HepG2 (cell line): ENCODE measurements around the gene FAM229A. TPM values are rescaled to one million over a fixed set of nuclear protein-coding genes. Genes with fewer than 3 reads are reported as not detected.

Source experiments
- ARNT2 ChIP-seq: sonication (generic); formaldehyde crosslinking; IDR thresholded peaks from 2 replicates; pipeline ENCODE4 v1.8.0; 2022; ENCODE audit warnings: mild to moderate bottlenecking, low read depth, missing genetic modification reagents, moderate library complexity
- ATF1 ChIP-seq: IDR thresholded peaks from 2 replicates; pipeline ENCODE4 v1.6.1; 2016; ENCODE audit warnings: mild to moderate bottlenecking, control low read depth
- DNMT3B ChIP-seq: conservative IDR thresholded peaks from 2 replicates; pipeline ENCODE4 v1.6.1; 2016; ENCODE audit warnings: missing biosample characterization, control low read depth
- HNRNPH1 ChIP-seq: fragments of 200-400 bp; formaldehyde crosslinking; optimal IDR thresholded peaks from 2 replicates; pipeline ENCODE3; 2017; ENCODE audit warnings: mild to moderate bottlenecking, low read depth, low read length
- KLF12 ChIP-seq: sonication (generic); formaldehyde crosslinking; IDR thresholded peaks from 2 replicates; pipeline ENCODE4 v1.4.0; 2020; ENCODE audit warnings: missing genetic modification reagents, borderline replicate concordance
- MTF2 ChIP-seq: sonication (generic); formaldehyde crosslinking; IDR thresholded peaks from 2 replicates; pipeline ENCODE4 v1.5.0; 2020; ENCODE audit warnings: missing genetic modification reagents, borderline replicate concordance
- NCOA2 ChIP-seq: sonication (generic); formaldehyde crosslinking; IDR thresholded peaks from 2 replicates; pipeline ENCODE4 v1.8.0; 2022; ENCODE audit warnings: inconsistent platforms
- RBFOX2 ChIP-seq: fragments of 200-400 bp; formaldehyde crosslinking; IDR thresholded peaks from 2 replicates; pipeline ENCODE4 v1.6.1; 2017; ENCODE audit warnings: low read depth, mild to moderate bottlenecking, low read length
- REL ChIP-seq: sonication (generic); formaldehyde crosslinking; conservative IDR thresholded peaks from 2 replicates; pipeline ENCODE4 v1.8.0; 2022; ENCODE audit warnings: mild to moderate bottlenecking, missing genetic modification reagents, moderate library complexity
- RORA ChIP-seq: sonication (generic); formaldehyde crosslinking; IDR thresholded peaks from 2 replicates; pipeline ENCODE4 v1.5.0; 2020; ENCODE audit warnings: mild to moderate bottlenecking, missing genetic modification reagents, moderate library complexity
- SATB2 ChIP-seq: sonication (generic); formaldehyde crosslinking; IDR thresholded peaks from 2 replicates; pipeline ENCODE4 v1.5.0; 2020; ENCODE audit warnings: missing genetic modification reagents
- TAF1 ChIP-seq: sonication (generic); formaldehyde crosslinking; IDR thresholded peaks from 2 replicates; pipeline ENCODE4 v1.4.0; 2020; ENCODE audit warnings: missing genetic modification reagents
- ZFAT ChIP-seq: sonication (generic); formaldehyde crosslinking; conservative IDR thresholded peaks from 2 replicates; pipeline ENCODE4 v1.8.1; 2023; ENCODE audit warnings: missing genetic modification reagents, inconsistent platforms
- polyA plus RNA-seq, 8 experiments: library from polyadenylated mRNA; depleted of rRNA in 3 of 8; stranded (reverse) in 7 of 8; unstranded in 1 of 8; fragments of >200 nt; fragmentation: Illumina TruSeq in 4 of 8; extraction: Trizol in 4 of 8; gene quantifications; 2 replicates each; pipeline versions ENCODE4 v1.2.1 to v1.2.3, GENCODE V29; 2011 to 2016; ENCODE audit warnings: low read depth in 4 of 8, missing spikeins in 1 of 8, mixed read lengths in 1 of 8; ENCODE audit not compliant: insufficient read depth in 1 of 8
- total RNA-seq, 5 experiments: library from RNA; depleted of rRNA; stranded (reverse); fragments of >200 nt; fragmentation: Illumina TruSeq; extraction: Trizol; gene quantifications; 2 replicates each; pipeline ENCODE4 v1.2.3, GENCODE V29; 2016; ENCODE audit warnings: low read depth in 1 of 5
- TF ChIP-seq, protein P1 (sequence below): sonication (generic); formaldehyde crosslinking; conservative IDR thresholded peaks from 2 replicates; pipeline ENCODE4 v1.4.0; 2020; ENCODE audit warnings: missing genetic modification reagents
- TF ChIP-seq, protein P2 (sequence below): sonication (generic); formaldehyde crosslinking; IDR thresholded peaks from 2 replicates; pipeline ENCODE4 v1.8.1; 2023; ENCODE audit warnings: missing genetic modification reagents, mild to moderate bottlenecking, borderline replicate concordance
- TF ChIP-seq, protein P3 (sequence below), 2 experiments: fragments of 450-650 bp in 1 of 2; sonication (generic) in 1 of 2; formaldehyde crosslinking; IDR thresholded peaks; 2 replicates each; pipeline versions ENCODE4 v1.5.0 to v1.8.0; 2020 to 2022; ENCODE audit warnings: mild to moderate bottlenecking in 1 of 2, missing genetic modification reagents in 1 of 2
- TF ChIP-seq, protein P4 (sequence below): sonication (generic); formaldehyde crosslinking; IDR thresholded peaks from 2 replicates; pipeline ENCODE4 v1.5.0; 2020; ENCODE audit warnings: mild to moderate bottlenecking, missing genetic modification reagents
- TF ChIP-seq, protein P5 (sequence below): sonication (generic); formaldehyde crosslinking; IDR thresholded peaks from 2 replicates; pipeline ENCODE4 v1.5.1; 2020; ENCODE audit warnings: mild to moderate bottlenecking, missing genetic modification reagents, borderline replicate concordance
- TF ChIP-seq, protein P6 (sequence below): sonication (generic); formaldehyde crosslinking; IDR thresholded peaks from 2 replicates; pipeline ENCODE4 v1.5.0; 2020; ENCODE audit warnings: missing genetic modification reagents
- TF ChIP-seq, protein P7 (sequence below): sonication (generic); formaldehyde crosslinking; IDR thresholded peaks from 2 replicates; pipeline ENCODE4 v1.4.0; 2020; ENCODE audit warnings: missing genetic modification reagents

The FAM229A gene
- total and polyA plus RNA-seq, 2 of the 13 experiments (the other 11 are each of a cell fraction or from before 2014, with no cell fraction given) = 3.2 to 17.6 TPM

DNA sequence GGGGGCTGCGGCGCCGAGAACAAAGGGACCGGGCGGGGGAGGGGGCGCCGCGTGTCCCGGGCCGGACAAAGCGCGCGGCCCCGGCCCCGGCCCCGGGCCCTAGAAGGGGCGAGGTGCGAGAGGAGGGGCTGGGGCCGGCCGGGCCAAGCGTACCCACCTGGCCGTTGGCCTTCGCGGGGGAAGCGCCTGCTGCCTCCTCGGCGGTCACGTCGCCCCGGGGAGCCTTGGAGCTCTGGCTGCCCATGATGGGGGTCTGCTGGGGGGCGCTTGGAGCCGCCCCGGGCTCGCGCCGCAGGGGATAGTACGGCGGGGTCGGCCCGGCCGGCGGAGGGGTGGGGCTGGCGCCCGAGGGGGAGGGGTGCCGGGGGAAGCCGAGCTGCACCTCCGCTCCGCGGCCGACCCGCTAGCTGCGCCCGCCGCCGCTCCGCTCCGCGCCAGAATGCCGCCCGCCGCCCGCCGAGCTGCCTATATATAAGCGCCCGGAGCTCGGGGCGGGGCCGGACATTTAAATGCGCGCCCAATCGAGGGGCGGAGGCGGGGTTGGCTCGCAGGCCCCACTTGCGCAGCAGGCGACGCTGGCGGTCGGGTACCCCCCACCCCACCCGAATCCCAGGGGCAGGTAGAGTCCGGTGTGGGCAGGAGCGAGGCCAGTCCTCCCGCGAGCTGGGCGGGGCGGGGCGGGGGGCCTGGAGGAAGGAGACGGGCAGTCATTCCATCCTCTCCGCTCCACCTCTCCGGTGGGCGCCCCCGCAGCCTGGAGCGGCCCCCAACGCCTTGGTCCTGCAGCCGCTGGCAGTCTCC is 26.3 kb downstream of the FAM229A start, which contains the start of gene MARCKSL1 (continued):
- TF ChIP-seq HNRNPH1 = no peak
- peak; percentile 97 for TF ChIP-seq RBFOX2
- TF ChIP-seq NCOA2 = 0 out of 2 replicates have a peak, but pooled peaks have one; percentile 4
- TF ChIP-seq DNMT3B = no peak
- TF ChIP-seq, protein P1, sequence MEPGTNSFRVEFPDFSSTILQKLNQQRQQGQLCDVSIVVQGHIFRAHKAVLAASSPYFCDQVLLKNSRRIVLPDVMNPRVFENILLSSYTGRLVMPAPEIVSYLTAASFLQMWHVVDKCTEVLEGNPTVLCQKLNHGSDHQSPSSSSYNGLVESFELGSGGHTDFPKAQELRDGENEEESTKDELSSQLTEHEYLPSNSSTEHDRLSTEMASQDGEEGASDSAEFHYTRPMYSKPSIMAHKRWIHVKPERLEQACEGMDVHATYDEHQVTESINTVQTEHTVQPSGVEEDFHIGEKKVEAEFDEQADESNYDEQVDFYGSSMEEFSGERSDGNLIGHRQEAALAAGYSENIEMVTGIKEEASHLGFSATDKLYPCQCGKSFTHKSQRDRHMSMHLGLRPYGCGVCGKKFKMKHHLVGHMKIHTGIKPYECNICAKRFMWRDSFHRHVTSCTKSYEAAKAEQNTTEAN (CRISPR knock-in tag) = 0 out of 2 replicates have a peak, but pooled peaks have one; percentile 55
- no peak for TF ChIP-seq ATF1
- 0 out of 2 replicates have a peak, but pooled peaks have one; percentile 55 for TF ChIP-seq KLF12 (CRISPR knock-in tag)
- peak; percentile 85 for TF ChIP-seq TAF1 (CRISPR knock-in tag)
- peak; percentile 76; the same call in 1 of the 2 replicates for TF ChIP-seq REL
- peak; percentile 44 for TF ChIP-seq ARNT2 (CRISPR knock-in tag)
- TF ChIP-seq, protein P2, sequence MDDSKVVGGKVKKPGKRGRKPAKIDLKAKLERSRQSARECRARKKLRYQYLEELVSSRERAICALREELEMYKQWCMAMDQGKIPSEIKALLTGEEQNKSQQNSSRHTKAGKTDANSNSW (CRISPR knock-in tag) = no peak
- TF ChIP-seq, protein P3, sequence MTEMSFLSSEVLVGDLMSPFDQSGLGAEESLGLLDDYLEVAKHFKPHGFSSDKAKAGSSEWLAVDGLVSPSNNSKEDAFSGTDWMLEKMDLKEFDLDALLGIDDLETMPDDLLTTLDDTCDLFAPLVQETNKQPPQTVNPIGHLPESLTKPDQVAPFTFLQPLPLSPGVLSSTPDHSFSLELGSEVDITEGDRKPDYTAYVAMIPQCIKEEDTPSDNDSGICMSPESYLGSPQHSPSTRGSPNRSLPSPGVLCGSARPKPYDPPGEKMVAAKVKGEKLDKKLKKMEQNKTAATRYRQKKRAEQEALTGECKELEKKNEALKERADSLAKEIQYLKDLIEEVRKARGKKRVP (CRISPR knock-in tag; IDR thresholded peaks at IDR 0.05) = peak in 1 of 2 experiments; percentile 23; a peak in 1 of 4 replicates
- TF ChIP-seq RORA (CRISPR knock-in tag) = no peak
- TF ChIP-seq, protein P4, sequence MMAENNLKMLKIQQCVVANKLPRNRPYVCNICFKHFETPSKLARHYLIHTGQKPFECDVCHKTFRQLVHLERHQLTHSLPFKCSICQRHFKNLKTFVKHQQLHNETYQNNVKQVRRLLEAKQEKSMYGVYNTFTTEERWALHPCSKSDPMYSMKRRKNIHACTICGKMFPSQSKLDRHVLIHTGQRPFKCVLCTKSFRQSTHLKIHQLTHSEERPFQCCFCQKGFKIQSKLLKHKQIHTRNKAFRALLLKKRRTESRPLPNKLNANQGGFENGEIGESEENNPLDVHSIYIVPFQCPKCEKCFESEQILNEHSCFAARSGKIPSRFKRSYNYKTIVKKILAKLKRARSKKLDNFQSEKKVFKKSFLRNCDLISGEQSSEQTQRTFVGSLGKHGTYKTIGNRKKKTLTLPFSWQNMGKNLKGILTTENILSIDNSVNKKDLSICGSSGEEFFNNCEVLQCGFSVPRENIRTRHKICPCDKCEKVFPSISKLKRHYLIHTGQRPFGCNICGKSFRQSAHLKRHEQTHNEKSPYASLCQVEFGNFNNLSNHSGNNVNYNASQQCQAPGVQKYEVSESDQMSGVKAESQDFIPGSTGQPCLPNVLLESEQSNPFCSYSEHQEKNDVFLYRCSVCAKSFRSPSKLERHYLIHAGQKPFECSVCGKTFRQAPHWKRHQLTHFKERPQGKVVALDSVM (CRISPR knock-in tag) = 0 out of 2 replicates have a peak, but pooled peaks have one; percentile 23
- 0 out of 2 replicates have a peak, but pooled peaks have one; percentile 71 for TF ChIP-seq MTF2 (CRISPR knock-in tag)
- TF ChIP-seq, protein P5, sequence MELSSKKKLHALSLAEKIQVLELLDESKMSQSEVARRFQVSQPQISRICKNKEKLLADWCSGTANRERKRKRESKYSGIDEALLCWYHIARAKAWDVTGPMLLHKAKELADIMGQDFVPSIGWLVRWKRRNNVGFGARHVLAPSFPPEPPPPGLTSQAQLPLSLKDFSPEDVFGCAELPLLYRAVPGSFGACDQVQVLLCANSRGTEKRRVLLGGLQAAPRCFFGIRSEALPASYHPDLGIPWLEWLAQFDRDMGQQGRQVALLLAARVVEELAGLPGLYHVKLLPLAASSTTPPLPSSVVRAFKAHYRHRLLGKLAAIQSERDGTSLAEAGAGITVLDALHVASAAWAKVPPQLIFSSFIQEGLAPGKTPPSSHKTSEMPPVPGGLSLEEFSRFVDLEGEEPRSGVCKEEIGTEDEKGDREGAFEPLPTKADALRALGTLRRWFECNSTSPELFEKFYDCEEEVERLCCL = no peak
- TF ChIP-seq, protein P6, sequence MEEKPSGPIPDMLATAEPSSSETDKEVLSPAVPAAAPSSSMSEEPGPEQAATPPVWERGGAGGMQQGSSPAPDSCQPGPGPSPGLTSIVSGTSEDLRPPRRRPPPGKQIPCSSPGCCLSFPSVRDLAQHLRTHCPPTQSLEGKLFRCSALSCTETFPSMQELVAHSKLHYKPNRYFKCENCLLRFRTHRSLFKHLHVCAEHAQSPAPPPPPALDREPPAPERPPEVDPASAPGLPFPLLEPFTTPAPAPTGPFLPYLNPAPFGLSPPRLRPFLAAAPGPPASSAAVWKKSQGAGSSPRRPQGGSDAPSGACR (CRISPR knock-in tag) = 0 out of 2 replicates have a peak, but pooled peaks have one; percentile 25
- TF ChIP-seq SATB2 (CRISPR knock-in tag) = no peak
- TF ChIP-seq, protein P7, sequence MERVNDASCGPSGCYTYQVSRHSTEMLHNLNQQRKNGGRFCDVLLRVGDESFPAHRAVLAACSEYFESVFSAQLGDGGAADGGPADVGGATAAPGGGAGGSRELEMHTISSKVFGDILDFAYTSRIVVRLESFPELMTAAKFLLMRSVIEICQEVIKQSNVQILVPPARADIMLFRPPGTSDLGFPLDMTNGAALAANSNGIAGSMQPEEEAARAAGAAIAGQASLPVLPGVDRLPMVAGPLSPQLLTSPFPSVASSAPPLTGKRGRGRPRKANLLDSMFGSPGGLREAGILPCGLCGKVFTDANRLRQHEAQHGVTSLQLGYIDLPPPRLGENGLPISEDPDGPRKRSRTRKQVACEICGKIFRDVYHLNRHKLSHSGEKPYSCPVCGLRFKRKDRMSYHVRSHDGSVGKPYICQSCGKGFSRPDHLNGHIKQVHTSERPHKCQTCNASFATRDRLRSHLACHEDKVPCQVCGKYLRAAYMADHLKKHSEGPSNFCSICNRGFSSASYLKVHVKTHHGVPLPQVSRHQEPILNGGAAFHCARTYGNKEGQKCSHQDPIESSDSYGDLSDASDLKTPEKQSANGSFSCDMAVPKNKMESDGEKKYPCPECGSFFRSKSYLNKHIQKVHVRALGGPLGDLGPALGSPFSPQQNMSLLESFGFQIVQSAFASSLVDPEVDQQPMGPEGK (CRISPR knock-in tag) = peak; percentile 79
- no peak for TF ChIP-seq ZFAT
